Measurements from ENCODE around the gene ATCAY.
"Not testable (repeated sequence)": the region's sequence is repeated elsewhere in the genome, so short reads cannot be mapped to it uniquely, and the experiment has no call there.

The ATCAY gene

GRCh38 chr19:3949294-3949693, 68.8 kb downstream of the ATCAY start:
- no peak overlapping the region for H3K4me3 ChIP-seq (replicated peaks in 1 of 2; ENCODE audit: low read depth in 2 of 2, low read length in 2 of 2)
- TF ChIP-seq, protein P1, sequence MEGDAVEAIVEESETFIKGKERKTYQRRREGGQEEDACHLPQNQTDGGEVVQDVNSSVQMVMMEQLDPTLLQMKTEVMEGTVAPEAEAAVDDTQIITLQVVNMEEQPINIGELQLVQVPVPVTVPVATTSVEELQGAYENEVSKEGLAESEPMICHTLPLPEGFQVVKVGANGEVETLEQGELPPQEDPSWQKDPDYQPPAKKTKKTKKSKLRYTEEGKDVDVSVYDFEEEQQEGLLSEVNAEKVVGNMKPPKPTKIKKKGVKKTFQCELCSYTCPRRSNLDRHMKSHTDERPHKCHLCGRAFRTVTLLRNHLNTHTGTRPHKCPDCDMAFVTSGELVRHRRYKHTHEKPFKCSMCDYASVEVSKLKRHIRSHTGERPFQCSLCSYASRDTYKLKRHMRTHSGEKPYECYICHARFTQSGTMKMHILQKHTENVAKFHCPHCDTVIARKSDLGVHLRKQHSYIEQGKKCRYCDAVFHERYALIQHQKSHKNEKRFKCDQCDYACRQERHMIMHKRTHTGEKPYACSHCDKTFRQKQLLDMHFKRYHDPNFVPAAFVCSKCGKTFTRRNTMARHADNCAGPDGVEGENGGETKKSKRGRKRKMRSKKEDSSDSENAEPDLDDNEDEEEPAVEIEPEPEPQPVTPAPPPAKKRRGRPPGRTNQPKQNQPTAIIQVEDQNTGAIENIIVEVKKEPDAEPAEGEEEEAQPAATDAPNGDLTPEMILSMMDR (IDR thresholded peaks at IDR 0.05; ENCODE audit: low read depth, low read length), result no peak
- no peak for DNase-seq (ENCODE audit: low read depth in 2 of 2)

DNA sequence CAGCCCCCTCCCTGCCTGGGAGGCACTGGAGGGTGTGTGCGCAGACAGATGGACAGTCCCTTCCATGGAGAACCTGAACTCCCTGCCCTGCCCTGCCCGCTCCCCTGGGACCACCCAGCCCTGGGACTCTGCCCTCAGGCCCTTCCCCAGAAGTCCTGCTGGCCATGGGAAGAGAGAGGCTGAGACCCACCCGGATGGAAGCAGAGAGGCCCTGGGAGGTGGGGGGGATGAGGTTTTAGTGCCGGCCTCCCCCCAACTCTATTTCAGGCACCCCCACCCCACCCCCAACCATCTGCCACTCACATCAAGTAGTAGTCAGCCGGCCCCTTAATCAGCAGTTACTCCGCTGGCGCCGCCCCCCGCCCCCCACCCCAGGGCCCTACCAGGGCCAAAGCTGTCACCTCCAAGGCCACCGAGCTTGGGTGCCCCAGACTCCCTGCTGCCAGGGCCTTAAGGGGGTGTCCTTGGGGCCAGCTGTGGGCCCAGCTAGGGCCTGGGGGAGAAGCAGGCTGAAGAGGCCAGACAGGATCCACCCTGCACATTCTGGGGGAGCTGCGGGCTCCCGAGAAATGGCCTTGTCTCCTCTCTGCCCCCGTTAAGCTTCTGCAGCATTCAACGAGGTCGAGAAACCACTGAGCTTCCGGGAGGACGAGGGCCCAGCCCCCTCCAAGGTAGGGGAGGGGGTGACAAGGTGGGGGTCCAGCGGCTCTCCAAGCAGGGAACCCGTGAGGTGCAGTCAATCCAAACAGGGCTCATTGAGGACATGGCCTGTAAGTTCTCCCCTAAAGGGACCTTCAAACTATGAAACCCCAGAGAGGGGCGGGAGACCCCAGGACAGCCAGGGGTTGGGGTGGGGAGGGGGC, 69.7 kb downstream of the ATCAY start:
- H3K4me3 ChIP-seq (replicated peaks in 1 of 2; ENCODE audit: low read depth in 2 of 2, low read length in 2 of 2), result no peak overlapping the region
- TF ChIP-seq, protein P1 (IDR thresholded peaks at IDR 0.05; ENCODE audit: low read depth, low read length), result no peak
- DNase-seq (ENCODE audit: low read depth in 2 of 2), result no peak

DNA sequence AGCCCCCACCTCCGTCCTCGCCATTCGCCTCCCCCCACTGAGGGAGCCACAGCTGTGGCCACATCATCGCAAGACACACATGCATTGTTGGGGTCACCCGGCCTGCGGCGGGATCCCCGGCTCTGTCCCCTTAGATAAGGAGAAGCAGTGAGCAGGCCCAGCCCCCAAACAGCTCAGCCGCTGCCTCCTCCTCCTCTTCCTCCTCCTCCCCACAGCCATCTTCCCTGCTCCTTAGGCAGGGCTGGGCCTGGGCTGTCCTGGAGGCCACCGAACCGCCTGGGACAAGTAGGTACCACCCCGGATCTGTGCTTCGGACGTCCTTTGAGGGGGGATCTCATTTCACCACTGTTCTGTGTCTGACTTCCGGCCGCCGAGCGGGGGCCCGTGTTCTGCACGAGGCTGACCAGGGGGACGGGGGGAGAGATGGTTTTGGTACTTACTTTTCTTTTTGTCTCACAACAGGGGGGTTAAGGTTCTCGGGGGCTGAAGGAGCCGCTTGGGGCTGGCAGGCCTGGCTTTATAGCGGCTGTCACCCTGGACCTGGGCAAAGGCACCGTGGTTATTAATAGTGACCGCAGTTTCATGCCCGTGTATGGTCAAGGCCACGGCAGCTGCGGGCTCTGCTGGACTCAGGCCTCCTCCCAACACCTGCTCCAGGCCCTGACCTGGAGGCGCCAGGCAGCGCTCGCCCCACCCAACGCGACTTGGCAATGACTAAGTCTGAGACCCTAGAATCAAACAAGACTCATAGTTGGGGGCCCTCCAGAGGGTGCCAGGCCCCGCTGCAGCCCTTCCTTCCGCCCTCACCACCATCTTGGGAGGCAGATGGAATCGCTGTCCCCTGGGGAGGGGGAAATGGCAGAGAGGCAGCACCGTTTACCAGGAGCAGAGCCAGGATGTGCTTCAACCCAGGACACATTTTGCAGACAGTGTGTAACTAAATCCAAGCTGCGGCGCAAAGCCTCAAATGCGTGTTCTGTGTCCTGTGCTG, 70.7 kb downstream of the ATCAY start:
- no peak for DNase-seq (ENCODE audit: low read depth in 2 of 2)
- TF ChIP-seq, protein P1 (IDR thresholded peaks at IDR 0.05; ENCODE audit: low read depth, low read length), result no peak
- H3K4me3 ChIP-seq (replicated peaks in 1 of 2; ENCODE audit: low read depth in 2 of 2, low read length in 2 of 2), result no peak overlapping the region

DNA sequence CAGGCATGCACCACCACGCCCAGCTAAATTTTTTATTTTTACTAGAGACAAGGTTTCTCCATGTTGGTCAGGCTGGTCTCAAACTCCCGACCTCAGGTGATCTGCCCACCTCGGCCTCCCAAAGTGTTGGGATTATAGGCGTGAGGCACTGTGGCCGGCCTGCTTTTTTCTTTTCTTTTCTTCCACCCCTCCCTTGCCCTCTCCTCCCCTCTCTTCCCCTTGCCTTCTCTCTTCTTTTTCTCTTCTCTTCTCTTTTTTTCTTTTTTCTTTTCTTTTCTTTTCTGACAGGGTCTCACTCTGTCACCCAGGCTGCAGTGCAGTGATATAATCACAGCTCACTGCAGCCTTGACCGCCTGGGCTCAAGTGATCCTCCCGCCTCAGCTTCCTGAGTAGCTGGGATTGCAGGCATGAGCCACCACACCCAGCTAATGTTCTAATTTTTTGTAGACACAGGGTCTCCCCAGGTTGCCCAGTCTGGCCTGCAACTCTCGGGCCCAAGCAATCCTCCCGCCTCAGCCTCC, 72.3 kb downstream of the ATCAY start:
- not testable (repeated sequence) for H3K4me3 ChIP-seq (replicated peaks in 1 of 2; ENCODE audit: low read depth in 2 of 2, low read length in 2 of 2); DNase-seq (ENCODE audit: low read depth in 2 of 2)

DNA sequence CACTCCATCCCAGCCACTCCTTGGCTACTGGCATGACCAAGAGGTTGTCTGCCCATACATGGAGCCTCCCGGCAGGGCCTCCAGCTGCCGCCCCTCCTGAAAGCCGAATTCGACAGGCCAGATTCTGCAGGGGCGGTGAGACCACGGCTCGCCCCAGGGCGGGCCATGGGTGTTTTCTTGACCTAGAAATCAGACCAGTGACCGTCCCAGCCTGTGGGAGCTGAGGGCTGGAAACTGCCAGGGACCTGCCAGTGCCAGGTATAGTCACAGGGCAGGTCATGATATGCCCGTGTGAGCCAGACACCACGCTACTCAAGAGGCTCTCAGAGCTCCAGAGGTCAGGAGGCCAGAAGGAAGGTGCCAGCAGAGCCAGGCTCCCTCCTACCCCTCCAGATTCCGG, 73.6 kb downstream of the ATCAY start:
- no peak overlapping the region for H3K4me3 ChIP-seq (replicated peaks in 1 of 2; ENCODE audit: low read depth in 2 of 2, low read length in 2 of 2)
- TF ChIP-seq, protein P1 (IDR thresholded peaks at IDR 0.05; ENCODE audit: low read depth, low read length), result no peak
- DNase-seq (ENCODE audit: low read depth in 2 of 2), result no peak

DNA sequence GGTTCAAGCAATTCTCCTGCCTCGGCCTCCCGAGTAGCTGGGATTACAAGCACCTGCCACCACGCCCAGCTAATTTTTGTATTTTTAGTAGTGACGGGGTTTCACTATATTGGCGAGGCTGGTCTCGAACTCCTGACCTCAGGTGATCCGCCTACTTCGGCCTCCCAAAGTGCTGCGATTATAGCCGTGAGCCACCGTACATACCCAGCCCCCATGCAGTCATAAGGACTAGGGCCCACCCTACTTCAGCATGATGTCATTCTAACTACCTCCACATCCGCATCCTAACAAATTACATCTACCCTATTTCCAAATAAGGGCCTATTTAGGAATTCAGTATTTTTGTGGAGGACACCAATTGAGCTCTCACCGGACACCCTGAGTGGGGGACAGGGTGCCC, 74.8 kb downstream of the ATCAY start:
- not testable (repeated sequence) for H3K4me3 ChIP-seq (replicated peaks in 1 of 2; ENCODE audit: low read depth in 2 of 2, low read length in 2 of 2); DNase-seq (ENCODE audit: low read depth in 2 of 2)

GRCh38 chr19:3955688-3956087, 75.2 kb downstream of the ATCAY start:
- TF ChIP-seq, protein P1 (IDR thresholded peaks at IDR 0.05; ENCODE audit: low read depth, low read length), result no peak
- no peak overlapping the region for H3K4me3 ChIP-seq (replicated peaks in 1 of 2; ENCODE audit: low read depth in 2 of 2, low read length in 2 of 2)
- no peak for DNase-seq (ENCODE audit: low read depth in 2 of 2)

Measured in cardiac fibroblast (primary cell).